D721Med (cell line): ENCODE measurements around the gene LAMB1.
A peak's percentile ranks its signal among the peaks of the same experiment; 100 is the strongest.

Source experiments
- DNase-seq: peaks from one replicate; pipeline ENCODE4 v3.0.0; 2011; ENCODE audit warnings: low spot score; ENCODE audit not compliant: insufficient read length
- FAIRE-seq: peaks from 2 replicates; lab custom pipeline; 2011; peaks lifted over from hg19 to GRCh38; lab: Jason Lieb, UNC
- CTCF ChIP-seq: IDR thresholded peaks from 2 replicates; pipeline ENCODE4 v1.5.1; 2012; ENCODE audit warnings: mild to moderate bottlenecking, control low read depth; ENCODE audit not compliant: insufficient read depth; ENCODE audit errors: missing control alignments

Gene LAMB1

DNA sequence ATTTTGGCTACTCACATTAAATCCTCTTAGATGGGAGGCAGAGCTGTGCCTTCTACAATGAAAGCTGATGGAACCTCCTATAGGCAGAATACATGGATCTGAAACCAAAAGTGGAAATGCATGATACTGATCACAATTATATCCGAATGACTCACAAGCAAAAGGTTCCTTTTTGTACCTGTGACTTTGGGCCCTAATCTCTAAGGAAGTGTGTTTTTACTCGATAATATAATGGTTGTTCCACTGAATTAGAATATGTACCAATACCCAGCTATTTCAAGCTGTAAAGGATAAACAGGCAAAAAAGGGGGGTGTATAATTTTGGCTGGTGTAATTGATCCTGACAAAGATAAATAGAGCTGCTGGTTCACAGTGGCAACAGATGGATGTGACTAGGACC is 17.6 kb upstream of the LAMB1 start:
- DNase-seq = no peak
- no peak for FAIRE-seq
- no peak for TF ChIP-seq CTCF

GRCh38 chr7:108018668-108019067 is 15.7 kb upstream of the LAMB1 start:
- TF ChIP-seq CTCF = no peak
- DNase-seq (no peak), FAIRE-seq (no peak)

GRCh38 chr7:108017776-108018151 is 14.8 kb upstream of the LAMB1 start:
- FAIRE-seq = no peak
- TF ChIP-seq CTCF = no peak

DNA sequence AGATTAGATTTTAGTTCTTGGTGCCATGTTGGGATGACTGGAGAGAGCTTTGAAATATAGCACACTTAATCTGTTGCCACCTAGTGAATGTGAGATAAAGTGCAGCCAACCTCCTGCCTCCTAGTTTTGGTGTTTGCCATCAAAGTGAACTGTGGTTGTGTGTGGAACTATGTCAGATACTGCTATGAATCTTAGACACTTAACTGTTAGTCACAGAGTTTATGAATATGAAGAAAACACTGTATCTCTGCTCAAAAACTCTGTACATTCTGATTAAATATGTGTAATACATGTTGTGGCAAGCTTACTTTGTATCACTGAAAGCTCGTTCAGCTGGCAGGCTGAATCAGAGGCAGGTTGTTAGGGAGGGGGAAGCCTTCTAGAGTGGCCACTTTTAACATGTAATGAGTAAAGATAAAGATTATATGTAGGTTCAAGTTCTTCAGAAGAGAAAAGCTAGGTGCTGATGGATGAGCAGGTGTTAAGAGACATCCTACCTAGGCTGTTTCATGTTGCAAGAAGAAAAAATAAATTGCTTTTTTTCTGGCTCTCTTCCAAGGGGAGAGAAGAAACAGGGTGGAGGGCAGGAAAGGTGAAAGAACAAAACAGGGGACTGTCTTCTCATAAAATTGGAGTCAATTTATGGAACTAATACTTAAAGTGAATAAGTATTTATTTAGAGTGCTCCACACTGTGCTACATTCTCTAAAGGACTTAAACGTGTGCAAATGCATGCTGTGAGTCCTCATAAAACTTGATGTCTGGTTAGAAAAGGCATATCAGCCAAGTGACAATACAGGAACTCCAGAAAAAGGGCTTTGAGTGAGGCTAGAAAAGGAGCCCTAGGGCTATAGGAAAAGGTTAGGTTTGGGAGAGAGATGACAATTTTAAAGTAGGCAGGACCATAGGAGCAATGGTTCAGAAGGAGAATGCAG is 14.1 kb upstream of the LAMB1 start:
- DNase-seq (no peak), FAIRE-seq (no peak)
- TF ChIP-seq CTCF = peak; percentile 43

More at GRCh38 chr7:108017776-108018151, 14.8 kb upstream of the LAMB1 start:
- DNase-seq = no peak

DNA sequence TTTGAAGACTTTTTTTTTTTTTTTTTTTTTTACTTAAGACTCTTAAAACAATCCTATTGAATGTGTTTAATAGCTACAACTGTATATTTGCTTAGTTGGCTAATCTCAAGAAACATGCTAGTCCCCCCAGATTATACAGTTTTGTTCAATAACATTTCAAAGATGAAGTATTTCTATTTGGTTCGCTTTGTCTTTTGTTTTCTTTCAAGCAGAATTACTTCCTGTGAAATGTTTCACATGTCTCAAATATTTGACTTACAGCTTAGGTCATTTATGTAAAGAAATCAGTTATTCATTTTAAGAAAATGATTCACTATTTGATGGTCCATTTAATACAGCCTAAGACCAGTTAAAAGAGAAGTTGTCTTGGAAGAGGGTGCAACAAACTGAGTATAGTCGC is 12.8 kb upstream of the LAMB1 start:
- DNase-seq (no peak), FAIRE-seq (no peak)
- no peak for TF ChIP-seq CTCF

- TF ChIP-seq CTCF = no peak
- FAIRE-seq (no peak), DNase-seq (no peak)
These were observed 12.1 kb upstream of the LAMB1 start for GRCh38 chr7:108014747-108015682.
